K562 (cell line): Measurements from ENCODE around the gene KCTD13. TPM values are rescaled to one million over a fixed set of nuclear protein-coding genes. Genes with fewer than 3 reads are reported as not detected.

Source experiments
- BACH1 ChIP-seq: fragments of 200-800 bp; sonication (Bioruptor generic); IDR thresholded peaks from 2 replicates; pipeline ENCODE4 v1.6.1; 2016; ENCODE audit warnings: missing genetic modification characterization, missing compliant biosample characterization
- CREB3 ChIP-seq: fragments of 450-650 bp; conservative IDR thresholded peaks from 2 replicates; pipeline ENCODE4 v1.6.1; 2016; ENCODE audit warnings: missing genetic modification characterization, low read depth, mild to moderate bottlenecking, missing compliant biosample characterization, moderate library complexity
- CXXC5 ChIP-seq: fragments of 250-450 bp; sonication (Bioruptor Pico); IDR thresholded peaks from 2 replicates; pipeline ENCODE4 v1.8.0; 2022; ENCODE audit warnings: inconsistent platforms, mild to moderate bottlenecking, moderate library complexity
- KDM4B ChIP-seq, 2 experiments: fragments of 450-650 bp in 1 of 2; sonication (generic) in 1 of 2; IDR thresholded peaks; 2 replicates each; pipeline ENCODE4 v1.6.1; 2016 to 2017; ENCODE audit warnings: borderline replicate concordance in 2 of 2, antibody characterized with exemption in 1 of 2, low read depth in 1 of 2, mild to moderate bottlenecking in 1 of 2
- MAZ ChIP-seq, 2 experiments: fragments of 450-650 bp in 1 of 2; sonication (generic) in 1 of 2; formaldehyde crosslinking; IDR thresholded peaks in 1 of 2; conservative IDR thresholded peaks in 1 of 2; 2 replicates each; pipeline versions ENCODE4 v1.4.0 to v1.5.0; 2020; ENCODE audit warnings: mild to moderate bottlenecking in 1 of 2, missing genetic modification reagents in 1 of 2
- MTA3 ChIP-seq: fragments of 450-650 bp; formaldehyde crosslinking; IDR thresholded peaks from 2 replicates; pipeline ENCODE4 v1.6.1; 2017; ENCODE audit warnings: mild to moderate bottlenecking, borderline replicate concordance
- MYC ChIP-seq, 2 experiments: fragments of 250-450 bp in 1 of 2; sonication (Bioruptor Pico) in 1 of 2; IDR thresholded peaks; 2 replicates each; pipeline versions ENCODE4 v1.5.1 to v1.6.1; 2012 to 2021; ENCODE audit warnings: low read depth in 2 of 2, borderline replicate concordance in 1 of 2, improper control_type of control experiment in 1 of 2, low read length in 1 of 2, mild to moderate bottlenecking in 1 of 2, moderate library complexity in 1 of 2
- RBM15 ChIP-seq: fragments of 200-400 bp; formaldehyde crosslinking; IDR thresholded peaks from 2 replicates; pipeline ENCODE4 v1.6.1; 2018; ENCODE audit warnings: mild to moderate bottlenecking, low read length, moderate library complexity; ENCODE audit not compliant: insufficient read depth
- TAF1 ChIP-seq: IDR thresholded peaks from 2 replicates; pipeline ENCODE4 v1.6.1; 2011; ENCODE audit warnings: mild to moderate bottlenecking, low read length, moderate library complexity; ENCODE audit not compliant: insufficient read depth, control insufficient read depth, severe bottlenecking; ENCODE audit errors: extremely low read depth
- TAL1 ChIP-seq: fragments of 450-650 bp; IDR thresholded peaks from 2 replicates; pipeline ENCODE4 v1.6.1; 2016; ENCODE audit warnings: mild to moderate bottlenecking
- TEAD1 ChIP-seq, 2 experiments: fragments of 450-650 bp in 1 of 2; sonication (generic) in 1 of 2; formaldehyde crosslinking; IDR thresholded peaks; 2 replicates each; pipeline versions ENCODE4 v1.4.0 to v1.8.0; 2020 to 2022; ENCODE audit warnings: mild to moderate bottlenecking in 2 of 2, missing genetic modification reagents in 1 of 2
- TOE1 ChIP-seq, 2 experiments: fragments of 450-650 bp in 1 of 2; sonication (generic) in 1 of 2; formaldehyde crosslinking in 1 of 2; IDR thresholded peaks; 2 replicates each; pipeline versions ENCODE4 v1.7.1 to v1.8.0; 2016 to 2022; ENCODE audit warnings: borderline replicate concordance in 2 of 2, mild to moderate bottlenecking in 2 of 2, antibody characterized with exemption in 1 of 2, inconsistent platforms in 1 of 2, low read depth in 1 of 2, missing genetic modification reagents in 1 of 2, moderate library complexity in 1 of 2
- ZFP1 ChIP-seq: fragments of 450-650 bp; formaldehyde crosslinking; IDR thresholded peaks from 2 replicates; pipeline ENCODE4 v1.4.0; 2020; ENCODE audit warnings: mild to moderate bottlenecking, mixed read lengths
- ZNF134 ChIP-seq: fragments of 250-450 bp; sonication (Bioruptor Pico); conservative IDR thresholded peaks from 2 replicates; pipeline ENCODE4 v1.4.0; 2020
- ZNF280B ChIP-seq: fragments of 250-450 bp; sonication (Bioruptor Pico); IDR thresholded peaks from 2 replicates; pipeline ENCODE4 v1.5.1; 2021; ENCODE audit warnings: mild to moderate bottlenecking
- ZNF511 ChIP-seq: sonication (generic); formaldehyde crosslinking; IDR thresholded peaks from 2 replicates; pipeline ENCODE4 v1.8.0; 2022; ENCODE audit warnings: mild to moderate bottlenecking, missing genetic modification reagents
- ZNF57 ChIP-seq: fragments of 450-650 bp; formaldehyde crosslinking; IDR thresholded peaks from 2 replicates; pipeline ENCODE4 v1.4.0; 2020; ENCODE audit warnings: mild to moderate bottlenecking, moderate library complexity
- ZNF695 ChIP-seq: fragments of 450-650 bp; formaldehyde crosslinking; IDR thresholded peaks from 2 replicates; pipeline ENCODE4 v1.4.0; 2020; ENCODE audit warnings: mild to moderate bottlenecking, moderate library complexity
- polyA plus RNA-seq, 8 experiments: library from polyadenylated mRNA; depleted of rRNA in 4 of 8; stranded (reverse) in 5 of 8; unstranded in 3 of 8; fragments of >200 nt; fragmentation: Nextera tagmentation in 2 of 8; fragmentation: Illumina TruSeq in 1 of 8; extraction: Ambion mirVana in 2 of 8; extraction: Trizol in 1 of 8; gene quantifications; 2 replicates each; pipeline versions ENCODE4 v1.2.1 to v1.2.3, GENCODE V29; 2011 to 2014; ENCODE audit warnings: inconsistent platforms in 1 of 8, missing spikeins in 1 of 8
- total RNA-seq, 7 experiments: library from RNA; depleted of rRNA in 6 of 7; stranded (reverse); fragments of >200 nt in 6 of 7; fragmentation: Illumina TruSeq in 2 of 7; extraction: Trizol in 2 of 7; gene quantifications; 2 replicates each; pipeline versions ENCODE4 v1.2.1 to v1.2.3, GENCODE V29; 2011 to 2021; ENCODE audit warnings: low replicate concordance in 1 of 7

Gene KCTD13
- total and polyA plus RNA-seq, 9 of the 15 experiments (the other 6 are each of a cell fraction or from before 2014, with no cell fraction given) = 1.0 to 20.6 (median 9.8) TPM

GRCh38 chr16:29961479-29962343 is 35.7 kb upstream of the KCTD13 start, which contains the start of gene TMEM219 (continued):
- TF ChIP-seq ZNF280B (CRISPR knock-in tag) (no peak), MYC (IDR thresholded peaks at IDR 0.05; ENCODE audit: low read depth, low read length) (peak; percentile 66), MYC (CRISPR knock-in tag; IDR thresholded peaks at IDR 0.05; ENCODE audit: borderline replicate concordance, low read depth) (0 out of 2 replicates have a peak, but pooled peaks have one; percentile 21), BACH1 (no peak), MTA3 (peak; percentile 93; the same call in 1 of the 2 replicates), KDM4B (IDR thresholded peaks at IDR 0.05; ENCODE audit: borderline replicate concordance in 2 of 2, low read depth in 1 of 2) (no peak), TOE1 (IDR thresholded peaks at IDR 0.05; ENCODE audit: borderline replicate concordance) (peak; percentile 81; the same call in 1 of the 2 replicates), TOE1 (CRISPR knock-in tag; IDR thresholded peaks at IDR 0.05; ENCODE audit: borderline replicate concordance, low read depth) (no peak), TAL1 (no peak), CXXC5 (CRISPR knock-in tag) (peak; percentile 78), ZNF511 (CRISPR knock-in tag) (no peak), ZNF695 (CRISPR knock-in tag) (no peak), CREB3 (tag) (no peak), ZNF134 (CRISPR knock-in tag) (no peak), TAF1 (peak; percentile 53), MAZ (CRISPR knock-in tag; conservative IDR thresholded peaks at IDR 0.05 in 1 of 2, IDR thresholded peaks at IDR 0.05 in 1 of 2) (peak; percentile 90 to 96), ZNF57 (CRISPR knock-in tag) (no peak), RBM15 (no peak), ZFP1 (no peak), TEAD1 (CRISPR knock-in tag; IDR thresholded peaks at IDR 0.05) (no peak)
